Right atrium auricular region (tissue), 2 donors: Measurements from ENCODE around the gene UBAC2. TPM values are rescaled to one million over a fixed set of nuclear protein-coding genes. Genes with fewer than 3 reads are reported as not detected.

Experiments used
- DNase-seq: peaks from one replicate; pipeline ENCODE4 v3.0.0-alpha.2; 2019; ENCODE audit warnings: low spot score
- H3K27ac ChIP-seq, 2 donors: fragments of 200-600 bp; sonication (generic); 1 replicate in 1 of 2; 2 replicates in 1 of 2; pipeline ENCODE4 v1.5.1; 2016 to 2019
- H3K27me3 ChIP-seq, 2 donors: fragments of 200-600 bp; sonication (generic); one replicate each; pipeline versions ENCODE4 v1.5.1 to v1.6.0; 2017 to 2019
- H3K36me3 ChIP-seq: fragments of 200-600 bp; sonication (generic); one replicate; pipeline ENCODE4 v1.5.1; 2016
- H3K4me1 ChIP-seq, 2 donors: fragments of 200-600 bp; sonication (generic); one replicate each; pipeline versions ENCODE4 v1.5.1 to v1.6.0; 2017 to 2019
- H3K4me3 ChIP-seq, 2 donors: fragments of 200-600 bp; sonication (generic); 1 replicate in 1 of 2; 2 replicates in 1 of 2; pipeline ENCODE4 v1.5.1; 2017 to 2019; ENCODE audit warnings: mild to moderate bottlenecking in 1 of 2, moderate library complexity in 1 of 2
- H3K9me3 ChIP-seq, 2 donors: fragments of 200-600 bp; sonication (generic); one replicate each; pipeline ENCODE4 v1.5.1; 2019
- total RNA-seq, 2 donors: library from RNA; depleted of rRNA; stranded (reverse); fragments of >200 nt; gene quantifications; one replicate each; pipeline ENCODE4 v1.1.0, GENCODE V29; 2016
- TF ChIP-seq, protein P1 (sequence below), 2 donors: fragments of 200-600 bp; sonication (generic); IDR thresholded peaks; one replicate each; pipeline ENCODE4 v1.5.1; 2019; ENCODE audit warnings: antibody characterized with exemption in 2 of 2

Gene UBAC2
- total RNA-seq, 2 donors from 2014 or later = 47.5 to 50.7 TPM

DNA sequence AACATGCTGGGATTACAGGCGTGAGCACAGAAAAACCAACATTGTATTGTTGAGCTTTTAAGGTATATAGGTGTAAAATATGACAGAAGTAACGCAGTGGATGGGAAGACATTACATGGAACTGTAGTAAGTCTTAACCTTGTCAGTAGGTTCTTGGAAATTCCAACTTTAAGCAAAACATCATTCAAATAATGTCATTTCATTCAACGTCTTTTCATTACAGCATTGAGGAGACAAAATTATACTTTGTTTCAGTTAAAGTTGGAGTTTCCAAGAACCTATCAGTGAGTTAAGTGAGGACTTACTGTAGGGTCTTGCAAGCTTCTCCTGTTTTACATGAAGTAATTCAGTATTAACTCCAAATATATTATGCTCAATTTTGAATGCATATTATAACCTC is 133.6 kb downstream of the UBAC2 start:
- Histone ChIP-seq H3K9me3 (no peaks in the 10 kb centered on the region), H3K4me3 (no peak overlapping the region), H3K36me3 (no peaks in the 10 kb centered on the region), H3K27ac (no peak overlapping the region), H3K27me3 (no peaks in the 10 kb centered on the region), H3K4me1 (no peaks in the 10 kb centered on the region)
- DNase-seq = no peak
- TF ChIP-seq, protein P1, sequence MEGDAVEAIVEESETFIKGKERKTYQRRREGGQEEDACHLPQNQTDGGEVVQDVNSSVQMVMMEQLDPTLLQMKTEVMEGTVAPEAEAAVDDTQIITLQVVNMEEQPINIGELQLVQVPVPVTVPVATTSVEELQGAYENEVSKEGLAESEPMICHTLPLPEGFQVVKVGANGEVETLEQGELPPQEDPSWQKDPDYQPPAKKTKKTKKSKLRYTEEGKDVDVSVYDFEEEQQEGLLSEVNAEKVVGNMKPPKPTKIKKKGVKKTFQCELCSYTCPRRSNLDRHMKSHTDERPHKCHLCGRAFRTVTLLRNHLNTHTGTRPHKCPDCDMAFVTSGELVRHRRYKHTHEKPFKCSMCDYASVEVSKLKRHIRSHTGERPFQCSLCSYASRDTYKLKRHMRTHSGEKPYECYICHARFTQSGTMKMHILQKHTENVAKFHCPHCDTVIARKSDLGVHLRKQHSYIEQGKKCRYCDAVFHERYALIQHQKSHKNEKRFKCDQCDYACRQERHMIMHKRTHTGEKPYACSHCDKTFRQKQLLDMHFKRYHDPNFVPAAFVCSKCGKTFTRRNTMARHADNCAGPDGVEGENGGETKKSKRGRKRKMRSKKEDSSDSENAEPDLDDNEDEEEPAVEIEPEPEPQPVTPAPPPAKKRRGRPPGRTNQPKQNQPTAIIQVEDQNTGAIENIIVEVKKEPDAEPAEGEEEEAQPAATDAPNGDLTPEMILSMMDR (IDR thresholded peaks at IDR 0.05) = no peak

DNA sequence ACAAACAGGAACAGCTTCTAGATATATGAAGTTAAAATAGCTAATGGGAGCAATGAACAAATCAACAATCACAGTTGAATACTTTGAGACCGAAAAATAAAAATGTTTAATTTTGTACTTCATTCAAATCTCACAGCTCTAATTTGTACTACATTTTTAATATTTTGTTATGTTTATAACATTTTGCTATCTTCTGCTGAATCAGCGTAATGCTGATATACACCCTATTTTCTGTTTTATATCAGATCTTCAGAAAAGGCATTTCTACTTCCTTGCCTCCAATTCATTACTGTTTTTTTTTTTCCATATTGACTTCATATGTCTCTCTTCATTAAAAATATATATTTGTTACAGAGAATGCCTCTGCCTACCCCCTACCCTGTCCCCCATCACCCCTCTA is 134.4 kb downstream of the UBAC2 start:
- Histone ChIP-seq H3K27ac (no peak overlapping the region), H3K9me3 (no peaks in the 10 kb centered on the region), H3K36me3 (no peaks in the 10 kb centered on the region), H3K4me3 (no peak overlapping the region), H3K4me1 (no peaks in the 10 kb centered on the region), H3K27me3 (no peaks in the 10 kb centered on the region)
- DNase-seq = no peak
- TF ChIP-seq, protein P1 (IDR thresholded peaks at IDR 0.05) = no peak

DNA sequence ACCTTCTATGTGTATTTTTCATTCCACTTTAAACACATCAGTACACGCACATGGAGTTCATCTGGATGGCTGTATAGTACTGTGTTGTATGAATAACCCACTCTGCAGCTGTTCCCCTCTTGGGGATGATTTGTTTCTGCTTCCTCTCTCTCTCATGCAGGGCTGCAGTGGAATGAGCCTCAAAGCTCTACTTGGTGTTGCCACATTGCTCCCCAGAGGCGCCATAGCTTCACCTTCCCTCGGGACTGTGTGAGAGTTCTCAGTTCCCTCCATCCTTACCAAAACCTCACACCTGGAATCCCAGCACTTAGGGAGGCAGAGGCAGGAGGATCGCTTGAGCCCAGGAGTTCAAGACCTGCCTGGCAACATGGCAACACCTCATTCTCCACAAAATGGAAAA is 134.9 kb downstream of the UBAC2 start:
- H3K4me1 ChIP-seq = no peaks in the 10 kb centered on the region
- peaks cover under 1% of the 10 kb centered on the region for H3K36me3 ChIP-seq
- no peak overlapping the region for H3K27ac ChIP-seq
- no peaks in the 10 kb centered on the region for H3K27me3 ChIP-seq
- H3K4me3 ChIP-seq = no peak overlapping the region
- no peaks in the 10 kb centered on the region for H3K9me3 ChIP-seq
- TF ChIP-seq, protein P1 (IDR thresholded peaks at IDR 0.05) = no peak
- no peak for DNase-seq

DNA sequence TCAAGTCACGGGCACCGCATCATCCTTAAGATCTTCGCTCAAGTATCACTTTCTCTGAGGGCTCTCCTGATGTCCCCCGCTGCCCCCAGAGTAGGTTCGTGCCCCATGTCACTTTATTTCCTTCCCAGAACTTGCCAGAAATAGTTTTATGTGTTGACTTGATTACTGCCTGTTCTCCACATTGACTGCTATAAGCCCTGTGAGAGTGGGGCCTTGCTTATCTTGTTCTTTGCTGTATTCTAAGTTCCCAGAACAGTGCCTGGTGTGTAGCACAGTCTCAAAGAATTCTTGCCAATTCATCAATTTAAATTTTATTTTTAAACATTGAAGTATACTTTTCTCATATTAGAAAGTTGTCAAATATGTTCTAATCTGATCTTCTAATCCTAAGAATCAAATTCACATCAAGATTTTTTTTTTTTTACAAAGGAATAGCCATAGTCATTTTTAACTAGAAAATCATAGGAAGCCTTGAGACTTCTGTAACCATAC is 138.6 kb downstream of the UBAC2 start:
- Histone ChIP-seq H3K9me3 (no peaks in the 10 kb centered on the region), H3K4me1 (no peaks in the 10 kb centered on the region), H3K27ac (peak overlapping the region; percentile 20 to 27), H3K4me3 (no peak overlapping the region), H3K27me3 (no peaks in the 10 kb centered on the region), H3K36me3 (peaks cover 15% of the 10 kb centered on the region)
- DNase-seq = no peak
- TF ChIP-seq, protein P1 (IDR thresholded peaks at IDR 0.05) = no peak

DNA sequence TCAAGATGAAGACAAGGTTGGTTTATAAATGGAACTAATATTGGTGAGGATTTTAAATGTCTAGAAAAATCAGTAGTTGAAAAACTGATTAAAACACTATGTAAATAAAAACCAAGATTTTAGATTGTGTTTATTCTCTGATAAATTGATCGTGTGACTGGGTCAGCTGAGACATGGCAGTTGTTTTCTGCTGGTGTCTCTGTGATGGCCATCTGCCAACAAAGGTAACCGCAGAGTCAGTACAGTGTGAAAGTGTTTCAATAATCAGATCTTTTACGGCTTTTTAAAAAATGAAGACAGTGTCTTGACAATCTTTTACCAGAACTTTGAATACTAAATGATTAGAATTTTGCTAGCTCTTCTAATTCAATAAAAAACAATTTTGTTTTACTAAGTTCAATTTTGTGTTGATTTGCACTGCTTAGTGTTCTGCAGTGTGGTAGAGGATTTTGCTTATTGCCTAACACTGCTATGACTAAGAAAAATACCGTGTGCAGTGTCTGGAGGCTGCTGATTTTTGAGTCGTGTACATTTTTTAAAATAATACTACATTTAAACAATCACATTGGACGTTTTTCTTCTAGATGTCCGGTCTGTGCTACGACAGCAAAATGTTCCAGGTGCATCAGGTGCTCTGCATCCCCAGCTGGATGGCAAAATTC is 139.2 kb downstream of the UBAC2 start:
- H3K27me3 ChIP-seq = no peaks in the 10 kb centered on the region
- no peaks in the 10 kb centered on the region for H3K4me1 ChIP-seq
- TF ChIP-seq, protein P1 (IDR thresholded peaks at IDR 0.05) = no peak
- H3K27ac ChIP-seq = peak overlapping the region in 1 of 2 donors; percentile 11
- H3K36me3 ChIP-seq = peaks cover 15% of the 10 kb centered on the region
- H3K9me3 ChIP-seq = no peaks in the 10 kb centered on the region
- DNase-seq = no peak
- no peak overlapping the region for H3K4me3 ChIP-seq

DNA sequence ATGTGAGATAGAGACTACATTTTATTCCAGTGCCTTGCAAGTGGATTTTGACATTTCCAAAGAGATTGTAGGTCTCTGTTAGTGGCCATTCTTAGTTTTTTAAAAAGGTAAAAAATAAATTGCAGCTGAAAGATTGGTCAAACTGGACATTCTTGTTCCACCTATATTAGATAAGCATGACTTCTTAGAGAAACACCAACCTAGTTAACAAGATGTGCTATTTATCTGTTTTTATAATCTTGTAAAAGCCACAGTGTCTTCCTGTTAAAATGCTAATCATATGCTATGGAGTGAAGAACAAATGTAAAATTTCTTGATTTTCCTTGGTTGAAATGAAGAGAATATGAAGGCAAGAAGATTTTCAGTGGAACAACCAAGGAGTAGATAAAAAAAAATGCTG is 140.0 kb downstream of the UBAC2 start:
- no peak for DNase-seq
- H3K4me3 ChIP-seq = no peak overlapping the region
- peaks cover 15% of the 10 kb centered on the region for H3K36me3 ChIP-seq
- H3K9me3 ChIP-seq = no peaks in the 10 kb centered on the region
- TF ChIP-seq, protein P1 (IDR thresholded peaks at IDR 0.05) = no peak
- H3K27ac ChIP-seq = no peak overlapping the region
- no peaks in the 10 kb centered on the region for H3K4me1 ChIP-seq
- no peaks in the 10 kb centered on the region for H3K27me3 ChIP-seq
